Stimulated activated naive CD8-positive, alpha-beta T cell treated with anti-CD3 and anti-CD28 coated beads, Interleukin-15, amount 100 ng/mL, for 72 hours (primary cell): ENCODE data around the gene ARSI.

ENCODE experiments used
- ATAC-seq: fragments of 150-1000 bp; cut with Tn5 transposase; 2 replicates; pipeline ENCODE4 v1.10.0; 2021; ENCODE audit warnings: mild to moderate bottlenecking, moderate library complexity
- DNase-seq, 2 donors: peaks; one replicate each; pipeline ENCODE4 v3.0.0; 2021 to 2022
- H3K27ac Mint-ChIP-seq, 2 donors: one replicate each; pipeline ENCODE4 v1.8.0; 2022; ENCODE audit warnings: mild to moderate bottlenecking in 2 of 2, mixed read lengths in 2 of 2, moderate library complexity in 2 of 2
- H3K27me3 Mint-ChIP-seq: one replicate; pipeline ENCODE4 v1.8.0; 2022; ENCODE audit warnings: mixed read lengths
- H3K4me1 Mint-ChIP-seq: one replicate; pipeline ENCODE4 v1.8.0; 2022; ENCODE audit warnings: mild to moderate bottlenecking, mixed read lengths
- H3K4me3 Mint-ChIP-seq, 2 donors: one replicate each; pipeline ENCODE4 v1.8.0; 2022; ENCODE audit warnings: mild to moderate bottlenecking in 2 of 2, mixed read lengths in 2 of 2, moderate library complexity in 1 of 2
- H3K9me3 Mint-ChIP-seq, 2 donors: one replicate each; pipeline ENCODE4 v1.8.0; 2022; ENCODE audit warnings: mixed read lengths in 2 of 2

ARSI gene

DNA sequence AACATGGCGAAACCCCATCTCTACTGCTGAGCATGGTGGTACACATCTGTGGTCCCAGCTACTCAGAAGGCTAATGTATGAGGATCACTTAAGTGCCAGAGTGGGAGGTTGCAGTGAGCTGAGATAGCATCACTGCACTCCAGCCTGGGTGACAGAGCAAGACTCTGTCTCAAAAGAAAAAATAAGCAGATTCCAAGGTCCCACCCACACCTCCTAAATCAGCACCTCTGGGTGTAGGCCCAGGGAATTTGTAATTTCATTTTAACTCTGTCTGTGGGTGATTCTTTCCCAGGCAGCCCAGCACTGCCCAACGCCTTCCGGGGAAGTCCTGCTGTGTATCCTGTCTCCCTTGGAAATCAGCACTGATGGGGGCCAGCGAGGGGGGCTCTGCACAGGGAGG lies 25.7 kb downstream of the ARSI start:
- no peak overlapping the region for H3K27ac Mint-ChIP-seq
- ATAC-seq (no peak), DNase-seq (no peak)
- H3K9me3 Mint-ChIP-seq, result no peaks in the 10 kb centered on the region
- H3K4me1 Mint-ChIP-seq, result no peaks in the 10 kb centered on the region
- H3K27me3 Mint-ChIP-seq, result peaks cover 10% of the 10 kb centered on the region
- H3K4me3 Mint-ChIP-seq, result no peak overlapping the region

DNA sequence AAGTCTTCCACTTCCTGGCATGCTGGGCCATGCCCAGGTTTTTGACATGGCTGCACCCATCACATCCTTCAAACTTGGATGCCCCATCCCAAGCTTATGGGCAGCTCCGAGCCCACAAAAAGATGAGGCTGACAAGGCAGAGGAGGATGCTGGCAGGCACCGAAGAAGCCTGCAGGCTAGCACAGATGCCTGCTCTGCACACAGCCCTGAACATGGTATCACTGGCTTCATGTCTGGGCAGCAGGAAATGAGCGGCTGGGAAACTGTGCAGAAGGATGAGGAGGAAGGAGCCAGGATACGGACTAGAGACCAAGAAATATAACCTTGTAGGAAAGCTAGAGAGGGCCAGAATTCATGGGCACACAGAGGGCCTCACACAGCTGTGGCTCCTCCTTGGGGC lies 27.9 kb downstream of the ARSI start:
- no peaks in the 10 kb centered on the region for H3K4me1 Mint-ChIP-seq
- DNase-seq (no peak), ATAC-seq (no peak)
- no peak overlapping the region for H3K27ac Mint-ChIP-seq
- no peak overlapping the region for H3K4me3 Mint-ChIP-seq
- H3K9me3 Mint-ChIP-seq, result no peaks in the 10 kb centered on the region
- no peaks in the 10 kb centered on the region for H3K27me3 Mint-ChIP-seq

DNA sequence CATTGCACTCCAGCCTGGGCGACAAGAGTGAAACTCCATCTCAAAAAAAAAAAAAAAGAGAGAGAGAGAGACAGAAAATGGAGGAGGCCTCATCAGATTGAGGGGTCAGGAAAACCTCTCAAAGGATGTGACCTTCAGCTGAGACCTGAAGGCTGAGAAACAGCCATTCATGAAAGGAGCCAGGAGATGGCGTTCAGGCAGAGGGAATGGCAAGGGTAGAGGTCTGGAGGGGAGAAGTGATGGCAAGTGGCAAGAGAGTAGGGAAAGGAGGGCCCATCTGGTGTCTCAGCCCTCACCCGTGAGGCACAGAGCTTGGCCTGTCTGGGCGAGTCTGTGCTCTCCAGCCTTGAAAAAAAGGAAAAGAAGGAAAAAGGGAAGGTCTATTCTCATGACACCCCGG lies 30.2 kb downstream of the ARSI start:
- Mint-ChIP-seq H3K27ac (peak overlapping the region in 1 of 2 donors; percentile 68), H3K27me3 (no peaks in the 10 kb centered on the region), H3K4me1 (no peaks in the 10 kb centered on the region), H3K9me3 (no peaks in the 10 kb centered on the region), H3K4me3 (no peak overlapping the region)
- DNase-seq (no peak), ATAC-seq (peak; percentile 44)

DNA sequence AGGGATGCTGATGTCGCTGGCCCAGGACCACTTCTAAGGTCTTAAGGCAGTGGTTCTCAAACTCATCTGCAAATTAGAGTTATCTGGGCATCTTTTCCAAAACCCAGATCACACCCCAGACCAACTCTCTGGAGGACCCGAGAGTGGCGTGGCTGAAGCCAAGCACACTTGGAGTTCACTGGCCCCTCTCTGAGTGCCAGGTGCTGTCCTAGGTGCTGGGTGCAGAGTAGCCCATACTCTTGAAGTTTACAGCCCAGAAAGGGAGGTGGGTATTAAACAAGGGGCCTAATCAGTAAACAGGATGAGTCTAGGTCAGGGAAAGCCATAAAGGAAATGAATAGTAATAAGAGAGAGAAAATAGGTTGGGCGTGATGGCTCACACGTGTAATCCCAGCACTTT lies 30.8 kb downstream of the ARSI start:
- no peaks in the 10 kb centered on the region for H3K9me3 Mint-ChIP-seq
- no peaks in the 10 kb centered on the region for H3K27me3 Mint-ChIP-seq
- no peak for DNase-seq
- no peaks in the 10 kb centered on the region for H3K4me1 Mint-ChIP-seq
- H3K4me3 Mint-ChIP-seq, result no peak overlapping the region
- H3K27ac Mint-ChIP-seq, result peak overlapping the region in 1 of 2 donors; percentile 5
- ATAC-seq, result no peak

DNA sequence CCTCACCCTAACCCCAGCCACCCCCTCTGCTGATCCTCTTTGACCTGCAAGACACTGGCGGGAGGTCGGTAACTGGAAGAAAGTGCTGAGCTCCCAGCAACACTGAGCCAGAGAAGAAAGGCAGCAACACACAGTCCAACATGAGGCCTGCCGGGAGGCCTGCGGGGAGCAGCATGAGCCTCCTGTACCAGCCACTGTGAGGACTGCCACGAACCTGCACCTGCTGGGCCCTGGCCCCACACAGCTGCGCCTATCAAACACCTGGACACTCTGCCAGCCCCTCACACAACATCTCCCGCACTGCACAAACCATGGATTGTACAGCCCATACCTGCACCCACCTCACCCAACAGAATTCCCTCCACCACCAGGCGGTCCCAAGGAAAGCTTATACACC lies 31.4 kb downstream of the ARSI start:
- no peak for ATAC-seq
- H3K27me3 Mint-ChIP-seq, result no peaks in the 10 kb centered on the region
- H3K27ac Mint-ChIP-seq, result no peak overlapping the region
- no peak overlapping the region for H3K4me3 Mint-ChIP-seq
- no peak for DNase-seq
- H3K9me3 Mint-ChIP-seq, result no peaks in the 10 kb centered on the region
- H3K4me1 Mint-ChIP-seq, result no peaks in the 10 kb centered on the region

DNA sequence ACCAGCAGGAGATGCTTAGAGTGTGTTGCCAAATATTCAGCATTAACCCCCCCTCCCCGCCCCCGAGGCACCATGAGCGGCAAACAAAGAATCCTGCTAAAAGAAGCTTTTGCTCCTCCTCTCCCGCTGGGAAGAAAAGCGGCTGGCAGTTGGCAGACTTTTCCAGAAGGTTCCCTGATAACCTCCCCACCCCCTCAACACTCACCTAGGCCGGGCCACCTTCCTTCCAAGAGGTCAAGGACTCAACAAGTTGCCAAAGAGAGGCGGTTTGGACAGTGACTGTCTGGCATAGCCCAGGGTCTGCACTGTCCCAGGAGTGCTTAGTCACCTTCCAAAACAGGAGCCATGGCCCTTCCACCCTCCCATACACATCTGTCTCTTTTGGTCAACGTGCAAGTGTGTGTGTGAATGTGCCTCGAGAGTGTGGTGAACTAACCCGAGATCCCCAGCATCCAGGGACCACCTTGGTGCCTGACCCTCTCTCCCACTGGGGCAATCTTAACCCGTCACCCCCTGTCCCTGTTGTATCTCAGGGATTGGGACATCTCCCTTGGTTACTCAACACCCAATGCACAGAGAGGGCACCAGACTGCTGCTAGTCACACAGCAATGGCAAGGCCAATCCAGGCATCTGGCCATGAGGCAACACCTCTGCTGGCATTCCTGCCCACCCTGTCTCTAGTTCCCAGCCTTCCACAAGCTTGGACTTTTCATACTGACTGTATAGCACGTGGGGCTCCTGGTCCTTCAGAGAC lies 32.0 kb downstream of the ARSI start:
- Mint-ChIP-seq H3K27me3 (no peaks in the 10 kb centered on the region), H3K9me3 (no peaks in the 10 kb centered on the region), H3K27ac (no peak overlapping the region), H3K4me3 (no peak overlapping the region), H3K4me1 (no peaks in the 10 kb centered on the region)
- no peak for ATAC-seq
- no peak for DNase-seq

DNA sequence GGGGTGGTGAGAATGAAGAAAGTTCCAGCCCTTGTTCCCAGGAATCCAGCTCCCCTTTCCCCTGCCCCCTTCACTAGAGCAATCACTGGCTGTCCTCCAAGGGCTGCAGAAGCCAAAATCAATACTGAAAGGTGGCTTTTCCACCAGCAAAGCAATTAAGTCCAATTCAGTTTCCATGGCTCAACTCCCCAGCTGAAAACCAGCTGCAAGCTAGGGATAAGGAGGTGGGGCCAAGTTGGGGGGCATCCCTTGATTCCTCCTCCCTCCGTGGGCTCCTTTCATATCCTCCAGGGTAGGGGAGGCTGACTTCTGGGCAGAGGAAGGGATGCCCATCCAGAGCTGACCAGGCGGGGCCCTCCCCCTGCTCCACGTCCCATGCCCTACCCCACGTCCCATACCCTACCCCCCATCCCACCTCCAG lies 35.8 kb downstream of the ARSI start:
- DNase-seq (no peak), ATAC-seq (no peak)
- Mint-ChIP-seq H3K4me3 (no peak overlapping the region), H3K27ac (no peak overlapping the region), H3K4me1 (no peaks in the 10 kb centered on the region), H3K27me3 (no peaks in the 10 kb centered on the region), H3K9me3 (no peaks in the 10 kb centered on the region)

DNA sequence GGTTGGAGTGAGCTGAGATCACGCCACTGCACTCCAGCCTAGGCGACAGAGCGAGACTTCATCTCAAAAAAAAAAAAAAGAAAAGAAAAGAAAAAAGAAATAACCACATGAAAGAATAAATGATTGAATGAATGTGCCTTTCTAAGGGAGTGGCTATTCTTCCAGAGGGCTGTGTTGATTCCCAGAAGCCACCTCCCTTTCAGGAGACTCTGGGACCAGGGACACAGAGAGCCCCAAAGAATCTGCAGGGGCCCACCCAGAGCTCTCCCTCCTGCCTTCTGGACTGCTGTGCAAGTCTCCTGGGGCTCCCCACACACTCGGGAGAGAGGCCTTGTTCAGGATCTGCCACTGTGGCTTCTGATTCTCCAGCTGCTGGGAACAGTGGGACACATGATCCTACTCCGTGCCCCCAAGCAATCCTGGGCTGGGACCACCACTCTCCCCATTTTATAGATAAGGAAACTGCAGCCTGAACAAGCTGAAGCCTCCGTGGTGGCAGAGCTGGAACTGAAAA lies 36.8 kb downstream of the ARSI start:
- DNase-seq, result no peak
- Mint-ChIP-seq H3K27me3 (no peaks in the 10 kb centered on the region), H3K4me1 (no peaks in the 10 kb centered on the region), H3K4me3 (no peak overlapping the region), H3K9me3 (no peaks in the 10 kb centered on the region), H3K27ac (no peak overlapping the region)
- no peak for ATAC-seq

DNA sequence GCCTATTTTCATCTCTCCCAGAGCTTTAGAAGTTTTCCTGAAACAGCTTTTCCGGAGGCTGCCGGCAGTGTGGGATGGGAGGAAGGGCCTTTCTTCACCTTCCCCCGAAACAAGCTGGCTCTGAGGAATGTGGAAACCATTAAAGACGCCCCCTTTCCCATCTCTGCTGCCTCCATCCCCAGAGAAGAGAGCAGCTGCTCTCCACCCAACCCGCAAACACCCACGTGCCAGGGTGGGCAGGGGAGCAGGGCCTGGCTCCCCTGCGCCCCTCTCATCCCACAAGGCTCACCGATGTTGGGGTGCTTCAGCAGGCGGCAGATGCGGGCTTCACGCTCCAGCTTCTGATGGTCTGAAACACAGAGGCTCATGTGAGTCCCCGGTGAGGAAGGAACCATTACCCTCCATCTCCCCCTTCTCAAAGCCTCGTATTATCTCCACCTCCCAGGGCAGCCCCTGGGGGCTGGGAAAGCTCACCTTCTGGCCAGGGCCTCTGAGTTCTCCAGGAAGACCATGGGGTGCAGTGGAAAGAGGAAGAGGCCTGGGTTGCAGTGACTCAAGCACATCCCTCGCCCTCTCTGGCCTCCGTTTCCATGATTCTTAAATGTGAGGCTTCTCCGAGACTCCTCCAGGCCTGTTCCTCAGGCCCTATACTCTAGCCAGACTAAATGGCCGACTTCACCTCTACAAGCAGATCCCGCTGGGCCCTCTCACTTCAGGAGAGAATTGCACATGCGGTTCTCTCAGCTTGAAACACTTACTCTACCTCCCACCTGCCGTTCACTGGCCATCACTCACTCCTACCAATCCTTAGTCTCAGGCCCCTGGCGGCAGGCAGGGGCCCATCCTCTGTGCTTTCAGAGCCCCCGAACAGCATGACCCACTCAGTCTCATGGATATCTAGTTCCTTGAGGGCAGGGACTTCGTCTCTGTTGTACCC lies 37.8 kb downstream of the ARSI start:
- no peaks in the 10 kb centered on the region for H3K9me3 Mint-ChIP-seq
- no peaks in the 10 kb centered on the region for H3K4me1 Mint-ChIP-seq
- no peak for ATAC-seq
- peak overlapping the region; percentile 8 to 16 for H3K27ac Mint-ChIP-seq
- H3K27me3 Mint-ChIP-seq, result no peaks in the 10 kb centered on the region
- H3K4me3 Mint-ChIP-seq, result no peak overlapping the region
- no peak for DNase-seq

DNA sequence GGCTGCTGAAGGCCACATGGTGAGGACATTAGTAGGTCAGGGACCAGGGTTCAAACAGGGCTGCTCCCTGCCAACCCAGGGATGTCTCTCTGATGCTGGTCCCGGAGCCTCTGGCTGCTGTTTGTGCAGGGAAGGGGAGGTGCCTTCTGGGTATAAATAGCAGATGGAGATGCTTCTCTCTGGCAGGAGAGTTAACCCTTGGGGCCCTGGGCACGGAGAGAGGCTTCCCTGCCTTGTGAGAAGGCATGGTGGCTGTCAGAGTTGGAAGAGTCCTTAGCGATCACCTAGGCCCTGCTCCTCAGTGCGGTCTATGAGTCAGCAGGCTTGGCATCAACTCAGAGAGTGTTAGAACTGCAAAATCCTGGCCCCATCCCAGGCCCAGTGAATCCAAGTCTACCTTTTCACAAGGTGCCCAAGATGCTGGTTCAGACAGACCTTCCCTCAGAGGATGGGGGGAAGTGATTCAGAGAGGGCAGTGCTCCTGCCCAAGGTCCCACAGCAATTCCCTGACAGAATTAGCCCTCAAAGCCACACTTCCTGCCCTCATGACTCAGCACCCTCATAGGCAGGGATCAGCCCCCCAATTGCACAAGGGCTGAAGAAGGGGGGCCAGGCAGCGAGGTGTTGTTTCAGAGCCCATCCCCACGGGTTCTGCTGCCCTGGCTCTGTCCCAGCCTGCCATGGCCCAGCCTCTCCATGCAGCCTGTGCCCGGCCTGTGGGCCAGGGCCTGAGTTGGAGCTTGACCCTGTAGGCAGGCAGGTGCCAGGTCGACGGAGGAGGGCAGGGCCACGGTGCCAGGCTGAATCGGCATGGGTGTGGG lies 38.7 kb downstream of the ARSI start:
- ATAC-seq, result no peak
- H3K4me3 Mint-ChIP-seq, result no peak overlapping the region
- no peaks in the 10 kb centered on the region for H3K4me1 Mint-ChIP-seq
- H3K27me3 Mint-ChIP-seq, result no peaks in the 10 kb centered on the region
- H3K9me3 Mint-ChIP-seq, result no peaks in the 10 kb centered on the region
- no peak for DNase-seq
- H3K27ac Mint-ChIP-seq, result no peak overlapping the region

DNA sequence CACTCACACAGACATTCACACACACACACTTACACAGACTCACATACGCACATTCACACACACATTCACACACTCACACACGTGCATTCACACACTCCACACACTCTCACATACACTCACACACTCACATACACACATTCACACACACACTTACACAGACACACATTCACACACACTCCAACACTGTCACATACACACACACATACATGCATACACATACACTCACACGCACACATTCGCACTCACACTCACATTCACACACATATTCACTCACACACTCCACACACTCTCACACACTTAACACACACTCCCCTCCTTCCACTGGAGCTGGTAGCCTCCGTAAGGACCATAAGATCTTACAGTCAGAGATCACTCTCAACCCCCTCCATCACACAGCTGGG lies 39.3 kb downstream of the ARSI start:
- H3K4me1 Mint-ChIP-seq, result no peaks in the 10 kb centered on the region
- no peak overlapping the region for H3K27ac Mint-ChIP-seq
- H3K9me3 Mint-ChIP-seq, result no peaks in the 10 kb centered on the region
- no peaks in the 10 kb centered on the region for H3K27me3 Mint-ChIP-seq
- ATAC-seq (no peak), DNase-seq (no peak)
- H3K4me3 Mint-ChIP-seq, result no peak overlapping the region

DNA sequence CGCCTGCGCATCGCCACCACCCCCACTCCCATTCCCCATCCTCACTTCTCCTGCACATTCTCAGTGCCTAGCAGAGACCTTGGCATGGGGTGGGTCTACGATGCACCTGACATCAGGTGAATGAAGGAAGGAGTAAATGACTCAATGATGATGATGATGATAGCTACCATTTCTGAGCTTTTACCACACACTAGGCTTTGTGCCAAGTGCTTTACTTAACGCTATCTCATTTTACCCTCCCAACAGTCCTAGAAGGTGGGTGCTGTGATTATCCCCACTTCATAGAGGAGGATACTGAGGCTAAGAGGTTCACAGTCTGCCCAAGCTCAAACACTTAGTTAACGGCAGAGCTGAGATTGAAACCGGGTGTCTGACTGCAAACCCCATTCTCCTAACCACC lies 40.2 kb downstream of the ARSI start:
- Mint-ChIP-seq H3K4me3 (no peak overlapping the region), H3K27ac (no peak overlapping the region), H3K9me3 (no peaks in the 10 kb centered on the region), H3K27me3 (no peaks in the 10 kb centered on the region), H3K4me1 (no peaks in the 10 kb centered on the region)
- no peak for DNase-seq
- ATAC-seq, result no peak

DNA sequence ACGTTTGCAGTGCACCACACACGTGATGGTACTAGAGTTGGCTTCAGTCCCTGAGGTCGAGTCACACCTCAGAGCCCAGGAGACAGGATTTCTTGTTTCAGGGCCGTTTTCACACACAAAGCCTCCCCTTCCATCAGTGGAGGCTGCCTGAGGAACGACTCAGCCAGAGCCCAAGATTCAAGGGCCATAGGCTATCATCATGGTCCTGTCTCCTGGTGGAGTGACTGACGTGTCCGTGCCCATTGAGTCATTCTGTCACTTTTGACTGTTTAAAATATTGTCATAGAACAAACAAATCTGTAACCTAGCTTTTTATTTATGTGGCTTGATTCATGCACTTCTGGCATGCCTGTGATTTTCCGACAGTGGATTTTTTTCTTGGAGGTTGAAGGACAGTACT lies 41.5 kb downstream of the ARSI start:
- H3K27ac Mint-ChIP-seq, result no peak overlapping the region
- no peaks in the 10 kb centered on the region for H3K4me1 Mint-ChIP-seq
- no peaks in the 10 kb centered on the region for H3K27me3 Mint-ChIP-seq
- H3K4me3 Mint-ChIP-seq, result no peak overlapping the region
- H3K9me3 Mint-ChIP-seq, result no peaks in the 10 kb centered on the region
- no peak for ATAC-seq
- DNase-seq, result no peak

DNA sequence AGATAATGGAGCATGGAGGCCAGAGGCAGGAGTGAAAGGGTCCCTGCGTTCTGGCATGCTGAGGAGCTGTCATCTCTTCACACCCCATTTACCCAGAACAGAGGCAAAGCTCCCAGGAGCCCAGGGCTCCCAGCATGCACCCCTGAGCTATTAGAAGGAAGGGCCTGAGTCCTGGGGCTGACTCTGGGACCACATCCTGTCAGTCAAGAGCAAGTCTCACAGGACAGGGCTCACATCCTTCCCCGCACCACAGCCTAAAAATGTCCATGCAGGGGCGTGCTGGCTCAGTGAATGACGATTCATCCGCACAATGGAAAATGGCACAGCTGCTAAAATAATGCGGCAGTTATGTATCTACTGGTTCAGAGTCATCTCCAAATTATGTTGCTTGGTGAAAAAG lies 44.6 kb downstream of the ARSI start:
- no peaks in the 10 kb centered on the region for H3K4me1 Mint-ChIP-seq

DNA sequence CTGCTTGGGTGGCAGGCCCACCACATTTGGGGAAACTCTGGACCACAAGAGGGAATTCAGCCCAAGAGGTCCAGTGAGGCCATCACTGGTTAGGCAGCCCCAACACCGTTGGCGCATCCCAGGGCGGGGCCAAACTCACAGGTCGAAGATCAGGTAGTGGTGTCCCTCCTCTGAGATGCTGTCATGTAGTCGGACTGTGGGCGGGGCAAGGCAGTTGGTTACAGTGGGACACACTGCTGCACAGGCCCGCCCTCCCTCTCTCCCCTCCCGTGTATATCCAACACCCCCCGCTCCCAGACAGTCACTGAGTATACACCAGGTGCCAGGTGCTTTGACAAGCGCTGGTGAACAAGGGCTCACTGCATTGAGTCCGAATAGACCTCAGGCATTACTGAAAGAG lies 45.3 kb downstream of the ARSI start:
- no peak overlapping the region for H3K27ac Mint-ChIP-seq
- H3K9me3 Mint-ChIP-seq, result no peaks in the 10 kb centered on the region
- ATAC-seq (no peak), DNase-seq (no peak)
- H3K4me1 Mint-ChIP-seq, result no peaks in the 10 kb centered on the region
- no peaks in the 10 kb centered on the region for H3K27me3 Mint-ChIP-seq
- H3K4me3 Mint-ChIP-seq, result no peak overlapping the region

More for the DNA sequence above, 44.6 kb downstream of the ARSI start:
- Mint-ChIP-seq H3K27me3 (no peaks in the 10 kb centered on the region), H3K4me3 (no peak overlapping the region), H3K9me3 (no peaks in the 10 kb centered on the region), H3K27ac (no peak overlapping the region)
- ATAC-seq, result no peak
- DNase-seq, result no peak
